ENCODE results near the gene FAM241A.

- no peak for TF ChIP-seq CTCF (IDR thresholded peaks at IDR 0.05; ENCODE audit: low read length)
- TF ChIP-seq EZH2 (IDR thresholded peaks at IDR 0.05; ENCODE audit: borderline replicate concordance, low read length): no peak
These were observed 10.9 kb downstream of the FAM241A start for GRCh38 chr4:112156112-112156511.

All from OCI-LY1 (cell line).